ENCODE results near the gene ELP2. TPM values are rescaled to one million over a fixed set of nuclear protein-coding genes. Genes with fewer than 3 reads are reported as not detected.
A peak's percentile ranks its signal among the peaks of the same experiment; 100 is the strongest.

ELP2 gene
- total RNA-seq, 1 donor from 2014 or later: 62.2 TPM

GRCh38 chr18:36130039-36130831 lies 536 bp downstream of the ELP2 start:
- TF ChIP-seq, protein P1, sequence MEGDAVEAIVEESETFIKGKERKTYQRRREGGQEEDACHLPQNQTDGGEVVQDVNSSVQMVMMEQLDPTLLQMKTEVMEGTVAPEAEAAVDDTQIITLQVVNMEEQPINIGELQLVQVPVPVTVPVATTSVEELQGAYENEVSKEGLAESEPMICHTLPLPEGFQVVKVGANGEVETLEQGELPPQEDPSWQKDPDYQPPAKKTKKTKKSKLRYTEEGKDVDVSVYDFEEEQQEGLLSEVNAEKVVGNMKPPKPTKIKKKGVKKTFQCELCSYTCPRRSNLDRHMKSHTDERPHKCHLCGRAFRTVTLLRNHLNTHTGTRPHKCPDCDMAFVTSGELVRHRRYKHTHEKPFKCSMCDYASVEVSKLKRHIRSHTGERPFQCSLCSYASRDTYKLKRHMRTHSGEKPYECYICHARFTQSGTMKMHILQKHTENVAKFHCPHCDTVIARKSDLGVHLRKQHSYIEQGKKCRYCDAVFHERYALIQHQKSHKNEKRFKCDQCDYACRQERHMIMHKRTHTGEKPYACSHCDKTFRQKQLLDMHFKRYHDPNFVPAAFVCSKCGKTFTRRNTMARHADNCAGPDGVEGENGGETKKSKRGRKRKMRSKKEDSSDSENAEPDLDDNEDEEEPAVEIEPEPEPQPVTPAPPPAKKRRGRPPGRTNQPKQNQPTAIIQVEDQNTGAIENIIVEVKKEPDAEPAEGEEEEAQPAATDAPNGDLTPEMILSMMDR (IDR thresholded peaks at IDR 0.05): no peak
- ATAC-seq (peak; percentile 20 to 25), DNase-seq (no peak)
- Histone ChIP-seq H3K9me3 (no peaks in the 10 kb centered on the region), H3K4me3 (peak overlapping the region; percentile 97), H3K27ac (peak overlapping the region; percentile 98), H3K4me1 (peaks cover 26% of the 10 kb centered on the region), H3K36me3 (peaks cover 15% of the 10 kb centered on the region), H3K27me3 (ENCODE audit: low read depth) (no peaks in the 10 kb centered on the region)
- intact Hi-C loops (cut with DNase I): no loop called here

DNA sequence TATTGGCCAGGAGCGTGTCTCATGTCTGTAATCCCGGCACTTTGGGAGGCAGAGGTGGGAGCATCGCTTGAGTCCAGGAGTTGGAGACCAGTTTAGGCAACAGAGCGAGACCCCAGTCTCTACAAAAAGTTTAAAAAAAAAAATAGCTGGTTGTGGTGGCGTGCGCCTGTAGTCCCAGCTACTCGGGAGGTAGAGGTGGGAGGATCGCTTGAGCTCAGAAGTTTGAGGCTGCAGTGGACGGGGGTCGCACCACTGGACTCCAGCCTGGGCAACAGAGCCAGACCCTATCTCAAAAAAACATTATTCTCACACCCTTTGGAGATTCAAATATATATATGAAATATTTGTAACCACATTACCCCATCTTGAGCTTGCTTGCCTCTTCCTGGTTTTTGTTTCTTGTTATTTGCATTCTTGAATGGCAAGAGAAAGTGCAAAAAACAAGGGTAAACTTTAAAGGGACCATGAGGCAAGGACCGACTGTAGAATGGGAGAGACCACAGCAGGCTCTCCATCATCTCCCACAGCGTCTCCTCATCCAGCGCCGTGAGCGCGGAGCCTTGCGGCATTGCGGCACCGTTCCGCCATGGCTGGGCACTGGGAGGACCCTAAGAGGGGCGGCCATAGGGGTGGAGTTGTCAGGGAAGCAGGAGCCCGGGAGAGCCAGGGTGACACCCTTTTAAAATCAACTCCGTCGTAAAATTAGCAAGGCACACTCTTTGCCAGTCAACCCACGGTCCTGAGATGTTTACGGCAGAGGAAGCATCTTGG lies 1.4 kb downstream of the ELP2 start:
- Histone ChIP-seq H3K27me3 (ENCODE audit: low read depth) (no peaks in the 10 kb centered on the region), H3K4me3 (peak overlapping the region; percentile 97), H3K27ac (no peak overlapping the region), H3K4me1 (peaks cover 26% of the 10 kb centered on the region), H3K9me3 (no peaks in the 10 kb centered on the region), H3K36me3 (peaks cover 15% of the 10 kb centered on the region)
- no peak for ATAC-seq
- TF ChIP-seq, protein P1 (IDR thresholded peaks at IDR 0.05): no peak
- intact Hi-C loops (cut with DNase I): no loop called here
- no peak for DNase-seq

DNA sequence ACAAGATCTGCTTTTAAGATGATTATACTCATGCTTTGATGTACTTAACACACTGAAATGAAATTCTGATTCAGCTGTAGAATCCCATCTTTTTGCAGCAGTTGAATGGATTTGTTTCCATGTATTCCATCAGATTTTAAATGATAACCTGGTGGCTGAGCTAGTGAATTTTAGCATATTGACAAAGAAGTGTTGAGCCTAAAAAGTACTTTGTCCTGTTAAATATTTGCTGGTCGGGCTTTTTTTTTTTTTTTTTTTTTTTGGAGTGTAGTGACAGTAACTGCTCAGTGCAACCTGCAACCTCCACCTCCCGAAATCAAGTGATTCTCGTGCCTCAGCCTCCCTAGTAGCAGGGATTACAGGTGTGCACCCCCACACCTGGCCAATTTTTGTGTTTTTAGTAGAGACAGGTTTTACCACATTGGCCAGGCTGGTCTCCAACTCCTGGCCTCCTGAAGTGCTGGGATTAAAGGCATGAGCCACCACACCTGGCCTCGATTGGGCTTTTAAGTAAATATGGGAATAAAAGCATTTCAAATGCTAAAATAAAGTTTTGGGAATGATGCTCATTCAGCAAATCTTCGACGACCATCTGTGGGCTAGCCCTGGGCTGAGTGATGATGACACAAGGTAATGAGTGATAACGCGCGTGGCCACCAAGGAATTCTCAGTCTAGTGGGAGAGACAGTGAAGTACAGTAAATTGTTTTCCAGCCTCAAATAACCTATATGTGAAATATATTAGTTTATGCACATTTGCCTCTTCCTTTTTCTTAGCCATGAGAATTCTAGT lies 2.2 kb downstream of the ELP2 start:
- Histone ChIP-seq H3K27ac (no peak overlapping the region), H3K27me3 (ENCODE audit: low read depth) (no peaks in the 10 kb centered on the region), H3K9me3 (no peaks in the 10 kb centered on the region), H3K36me3 (peaks cover 22% of the 10 kb centered on the region), H3K4me1 (peaks cover 26% of the 10 kb centered on the region), H3K4me3 (peak overlapping the region; percentile 97)
- intact Hi-C loops (cut with DNase I): no loop called here
- DNase-seq (no peak), ATAC-seq (no peak)
- TF ChIP-seq, protein P1 (IDR thresholded peaks at IDR 0.05): no peak

- intact Hi-C loops (cut with DNase I): no loop called here
- ATAC-seq: no peak
Observed at GRCh38 chr18:36132756-36133155, 3.1 kb downstream of the ELP2 start.

GRCh38 chr18:36135264-36135663 lies 5.6 kb downstream of the ELP2 start:
- TF ChIP-seq, protein P1 (IDR thresholded peaks at IDR 0.05): no peak
- H3K27ac ChIP-seq: no peak overlapping the region
- no peaks in the 10 kb centered on the region for H3K9me3 ChIP-seq
- H3K4me3 ChIP-seq: no peak overlapping the region
- ATAC-seq (no peak), DNase-seq (no peak)
- H3K4me1 ChIP-seq: peaks cover 18% of the 10 kb centered on the region
- no peaks in the 10 kb centered on the region for H3K27me3 ChIP-seq (ENCODE audit: low read depth)
- H3K36me3 ChIP-seq: peaks cover 56% of the 10 kb centered on the region
- intact Hi-C loops (cut with DNase I): no loop called here

More at GRCh38 chr18:36132756-36133155, 3.1 kb downstream of the ELP2 start:
- Histone ChIP-seq H3K27ac (no peak overlapping the region), H3K4me1 (peaks cover 25% of the 10 kb centered on the region), H3K9me3 (no peaks in the 10 kb centered on the region), H3K4me3 (no peak overlapping the region), H3K27me3 (ENCODE audit: low read depth) (no peaks in the 10 kb centered on the region), H3K36me3 (peaks cover 31% of the 10 kb centered on the region)
- TF ChIP-seq, protein P1 (IDR thresholded peaks at IDR 0.05): no peak
- no peak for DNase-seq

Measured in lower lobe of right lung (tissue), 2 donors.